ENCODE results near the gene EIF4EBP2. TPM values are rescaled to one million over a fixed set of nuclear protein-coding genes. Genes with fewer than 3 reads are reported as not detected.

The EIF4EBP2 gene
- total RNA-seq, 1 experiment from 2014 or later: 93.2 TPM

DNA sequence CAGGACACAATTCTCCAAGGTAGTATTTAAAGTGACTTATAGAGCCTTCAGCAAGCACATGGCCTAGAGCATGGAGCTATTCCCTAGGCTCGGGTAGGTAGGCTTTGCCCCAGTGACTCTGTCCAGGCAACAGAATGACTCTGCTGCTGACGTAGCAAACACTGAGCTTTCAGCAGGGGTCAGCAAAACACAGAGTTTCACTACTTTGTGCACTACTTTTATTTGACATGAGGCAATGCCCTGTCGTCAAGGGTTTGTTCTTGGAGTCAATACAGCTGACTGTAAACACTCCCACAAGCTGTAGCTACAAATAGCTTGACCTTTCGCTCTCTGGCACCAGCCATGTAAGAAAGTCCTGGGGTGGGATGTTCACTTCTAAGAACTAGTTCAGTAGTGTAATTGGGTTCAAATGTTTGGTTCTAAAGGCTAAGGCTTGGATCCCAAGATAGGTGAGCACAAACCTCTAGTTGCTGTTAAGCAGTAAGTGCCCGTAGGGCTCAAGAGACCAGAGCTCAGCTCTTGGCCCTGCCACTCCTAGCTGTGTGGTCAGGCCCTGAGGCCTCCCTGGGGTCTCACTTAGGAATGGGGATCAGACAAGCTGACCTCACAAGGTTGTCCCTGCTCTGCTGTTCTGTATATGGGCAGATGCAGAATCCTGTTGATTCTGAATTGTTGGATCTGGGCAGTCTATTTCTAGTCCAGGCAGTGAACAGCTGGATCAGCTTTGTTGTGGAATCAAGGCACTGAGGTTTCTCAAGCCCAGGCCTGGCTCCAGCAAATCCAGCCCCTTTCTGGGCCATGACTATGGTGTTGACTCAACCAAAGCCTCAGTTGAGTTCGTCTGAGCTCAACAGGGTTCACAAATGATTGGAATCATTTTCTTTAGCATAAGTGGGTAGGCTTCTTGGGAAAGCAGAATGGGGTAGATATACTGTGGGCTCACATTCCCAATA, 26.8 kb downstream of the EIF4EBP2 start:
- Mint-ChIP-seq H3K27ac (no peak overlapping the region), H3K36me3 (ENCODE audit: insufficient read depth in 1 of 3, low read depth in 3 of 3) (peaks cover 7 to 83% (median 10%) of the 10 kb centered on the region in 3 experiments)
- H3K14ac ChIP-seq (ENCODE audit: insufficient read depth, low read length): no peak overlapping the region

More for the DNA sequence above, 26.8 kb downstream of the EIF4EBP2 start:
- no peak overlapping the region for H3K18ac ChIP-seq (ENCODE audit: insufficient read length, low read depth, low read length)
- 0 out of 2 replicates have a peak, but pooled peaks cover 2% of the 10 kb centered on the region for H3K79me2 ChIP-seq (ENCODE audit: insufficient read depth, low read length)
- H3K9me3 Mint-ChIP-seq: no peaks in the 10 kb centered on the region
- no peak overlapping the region for H2BK20ac ChIP-seq (ENCODE audit: low read depth, low read length, poor library complexity, severe bottlenecking)
- no peak overlapping the region for H2BK15ac ChIP-seq (ENCODE audit: low read depth, low read length)
- H4K91ac ChIP-seq (ENCODE audit: insufficient read length, low read depth, low read length): no peak overlapping the region
- no peak overlapping the region for H2BK120ac ChIP-seq (ENCODE audit: low read depth, low read length, poor library complexity, severe bottlenecking)
- no peaks in the 10 kb centered on the region for H3K23me2 ChIP-seq (ENCODE audit: insufficient read length, low read depth, low read length, poor library complexity, severe bottlenecking)
- no peak overlapping the region for H3K4ac ChIP-seq (ENCODE audit: low read depth, low read length)
- no peak overlapping the region for H2AK5ac ChIP-seq (ENCODE audit: insufficient read length, low read length)
- peaks cover 9 to 12% of the 10 kb centered on the region in 2 experiments; a peak in 3 of 4 replicates for H3K4me1 Mint-ChIP-seq
- H4K8ac ChIP-seq (replicated peaks; ENCODE audit: insufficient read length, low read depth, low read length): no peak overlapping the region
- H3K27me3 ChIP-seq (ENCODE audit: insufficient read depth, low read length): no peaks in the 10 kb centered on the region
- DNase-seq: peak; percentile 47
- no peaks in the 10 kb centered on the region for H3K27me3 Mint-ChIP-seq (ENCODE audit: low read depth)
- H3K79me1 ChIP-seq (ENCODE audit: insufficient read depth, low read depth, low read length, poor library complexity, severe bottlenecking): no peaks in the 10 kb centered on the region
- no peaks in the 10 kb centered on the region; the same call in 1 of the 2 replicates for H3K4me1 ChIP-seq (ENCODE audit: insufficient read depth, low read length)
- no peak overlapping the region for H3K9ac ChIP-seq (ENCODE audit: extremely low read depth, insufficient read length, low read length)
- no peak overlapping the region for H3K4me3 Mint-ChIP-seq
- no peak overlapping the region for H2BK12ac ChIP-seq (ENCODE audit: insufficient read length, low read depth, low read length)
- H3K9me3 ChIP-seq (ENCODE audit: control insufficient read depth, low read depth, low read length): no peaks in the 10 kb centered on the region
- no peak overlapping the region for H3K4me2 ChIP-seq (ENCODE audit: insufficient read depth, insufficient read length, low read length)
- no CpG with 5 or more reads among the region's 6 CpGs for WGBS (ENCODE audit: extremely low coverage, insufficient read length, low lambda C conversion rate)
- no peak overlapping the region for H3T11ph ChIP-seq (ENCODE audit: low read length)
- peak; percentile 42; the same call in 2 of the 3 replicates for TF ChIP-seq CTCF (conservative IDR thresholded peaks at IDR 0.05)
- H3K27ac ChIP-seq (ENCODE audit: insufficient read length, low read depth, low read length): no peak overlapping the region
- H2AFZ ChIP-seq (ENCODE audit: low read length): no peak overlapping the region
- H3K56ac ChIP-seq (ENCODE audit: insufficient read length, low read depth, low read length): no peak overlapping the region
- H4K20me1 ChIP-seq (ENCODE audit: control insufficient read depth, insufficient read depth, insufficient read length): no peaks in the 10 kb centered on the region
- H2BK5ac ChIP-seq (ENCODE audit: insufficient read length, low read length): no peak overlapping the region
- no peak overlapping the region for H3K23ac ChIP-seq (ENCODE audit: insufficient read length, low read depth, low read length)
- H4K5ac ChIP-seq (ENCODE audit: insufficient read length, low read depth, low read length): no peak overlapping the region

All from H9 (cell line).